GM20431 (cell line): ENCODE data around the gene KRI1.
"Not testable (repeated sequence)": the region's sequence is repeated elsewhere in the genome, so short reads cannot be mapped to it uniquely, and the experiment has no call there.

ENCODE experiments used
- in situ Hi-C: fragments of 300-500 bp; cut with MseI, MboI; formaldehyde crosslinking; loops from one replicate; pipeline ENCODE4 v1.15.0; 2020; ENCODE audit warnings: low sequenced_read_pairs; ENCODE audit not compliant: unreplicated experiment

Gene KRI1

GRCh38 chr19:10551698-10552301 lies 14.0 kb downstream of the KRI1 start:
- in situ Hi-C loops: no loop called here

- in situ Hi-C loops: not testable (repeated sequence)
Observed at GRCh38 chr19:10551006-10551405, 14.8 kb downstream of the KRI1 start.

- in situ Hi-C loops: no loop called here
Observed at GRCh38 chr19:10550336-10550735, 15.5 kb downstream of the KRI1 start.

- in situ Hi-C loops: no loop called here
Observed at GRCh38 chr19:10549733-10550132, 16.1 kb downstream of the KRI1 start.

- in situ Hi-C loops: no loop called here
Observed at GRCh38 chr19:10548746-10549276, 17.0 kb downstream of the KRI1 start.

- in situ Hi-C loops: no loop called here
Observed at GRCh38 chr19:10546817-10547216, 19.0 kb downstream of the KRI1 start.

GRCh38 chr19:10544753-10545251 lies 21.0 kb downstream of the KRI1 start:
- in situ Hi-C loops: no loop called here

GRCh38 chr19:10544242-10544752 lies 21.5 kb downstream of the KRI1 start:
- in situ Hi-C loops: no loop called here

GRCh38 chr19:10543420-10544241 lies 22.2 kb downstream of the KRI1 start, which contains the start of gene ATG4D:
Gene ATG4D, plus strand, starts transcription at chr19:10543904. Its CDS starts 187 bp downstream, at chr19:10544091.
- in situ Hi-C loops: no loop called here

- in situ Hi-C loops: no loop called here
Observed at GRCh38 chr19:10543059-10543419, 22.8 kb downstream of the KRI1 start.

- in situ Hi-C loops: not testable (repeated sequence)
Observed at GRCh38 chr19:10539016-10539415, 26.8 kb downstream of the KRI1 start.

- in situ Hi-C loops: no loop called here
Observed at GRCh38 chr19:10538204-10538983, 27.4 kb downstream of the KRI1 start.

GRCh38 chr19:10537668-10538067 lies 28.1 kb downstream of the KRI1 start:
- in situ Hi-C loops: no loop called here

GRCh38 chr19:10535613-10536012 lies 30.2 kb downstream of the KRI1 start:
- in situ Hi-C loops: no loop called here

- in situ Hi-C loops: no loop called here
Observed at GRCh38 chr19:10533646-10534386, 32.0 kb downstream of the KRI1 start.

- in situ Hi-C loops: no loop called here
Observed at GRCh38 chr19:10532457-10532856, 33.4 kb downstream of the KRI1 start.

GRCh38 chr19:10526887-10527286 lies 38.9 kb downstream of the KRI1 start:
- in situ Hi-C loops: not testable (repeated sequence)

- in situ Hi-C loops: no loop called here
Observed at GRCh38 chr19:10525636-10526035, 40.2 kb downstream of the KRI1 start.

GRCh38 chr19:10523135-10523636 lies 42.6 kb downstream of the KRI1 start:
- in situ Hi-C loops: no loop called here
